ENCODE data around the gene ZNF613. TPM values are rescaled to one million over a fixed set of nuclear protein-coding genes. Genes with fewer than 3 reads are reported as not detected.
A peak's percentile ranks its signal among the peaks of the same experiment; 100 is the strongest.

ZNF613 gene
- total RNA-seq, 2 donors from 2014 or later: 2.0 to 2.2 TPM

GRCh38 chr19:51921949-51922348 lies 5.3 kb upstream of the ZNF613 start:
- Histone ChIP-seq H3K4me1 (ENCODE audit: control insufficient read depth in 1 of 2, low read depth in 2 of 2) (no peaks in the 10 kb centered on the region), H3K27ac (no peak overlapping the region), H3K27me3 (replicated peaks; ENCODE audit: insufficient read depth) (no peaks in the 10 kb centered on the region), H3K4me3 (no peak overlapping the region), H3K36me3 (no peaks in the 10 kb centered on the region), H3K9me3 (peaks cover 38% of the 10 kb centered on the region)
- no peak for ATAC-seq (ENCODE audit: insufficient number of reproducible peaks, low FRiP score, low read depth)
- DNase-seq (ENCODE audit: low spot score): no peak
- no peak for TF ChIP-seq CTCF (IDR thresholded peaks at IDR 0.05)

- Histone ChIP-seq H3K27me3 (replicated peaks; ENCODE audit: insufficient read depth) (no peaks in the 10 kb centered on the region), H3K4me1 (ENCODE audit: control insufficient read depth in 1 of 2, low read depth in 2 of 2) (peaks cover 3 to 12% of the 10 kb centered on the region in 2 donors), H3K36me3 (peaks cover 10% of the 10 kb centered on the region), H3K4me3 (peak overlapping the region; percentile 90), H3K27ac (peak overlapping the region; percentile 75 to 87), H3K9me3 (peaks cover 15% of the 10 kb centered on the region)
- peak; percentile 3 for ATAC-seq (ENCODE audit: insufficient number of reproducible peaks, low FRiP score, low read depth)
- no peak for TF ChIP-seq CTCF (IDR thresholded peaks at IDR 0.05)
- no peak for DNase-seq (ENCODE audit: low spot score)
These were observed 867 bp upstream of the ZNF613 start for GRCh38 chr19:51926426-51926783.

GRCh38 chr19:51927859-51928258 lies 587 bp downstream of the ZNF613 start:
- no peak for TF ChIP-seq CTCF (IDR thresholded peaks at IDR 0.05)
- H3K27ac ChIP-seq: peak overlapping the region in 1 of 2 donors; percentile 87
- H3K4me1 ChIP-seq (ENCODE audit: control insufficient read depth in 1 of 2, low read depth in 2 of 2): peaks cover 3 to 12% of the 10 kb centered on the region in 2 donors
- peak overlapping the region; percentile 90 for H3K4me3 ChIP-seq
- DNase-seq (ENCODE audit: low spot score): no peak
- H3K36me3 ChIP-seq: peaks cover 23% of the 10 kb centered on the region
- ATAC-seq (ENCODE audit: insufficient number of reproducible peaks, low FRiP score, low read depth): no peak
- no peaks in the 10 kb centered on the region for H3K27me3 ChIP-seq (replicated peaks; ENCODE audit: insufficient read depth)
- H3K9me3 ChIP-seq: peaks cover 3% of the 10 kb centered on the region

GRCh38 chr19:51931921-51932320 lies 4.6 kb downstream of the ZNF613 start:
- TF ChIP-seq CTCF (IDR thresholded peaks at IDR 0.05): no peak
- Histone ChIP-seq H3K27ac (no peak overlapping the region), H3K36me3 (peaks cover 62% of the 10 kb centered on the region), H3K9me3 (peaks cover 30% of the 10 kb centered on the region), H3K4me3 (no peak overlapping the region), H3K27me3 (replicated peaks; ENCODE audit: insufficient read depth) (no peaks in the 10 kb centered on the region), H3K4me1 (ENCODE audit: control insufficient read depth in 1 of 2, low read depth in 2 of 2) (peaks cover 3 to 12% of the 10 kb centered on the region in 2 donors)
- no peak for DNase-seq (ENCODE audit: low spot score)
- no peak for ATAC-seq (ENCODE audit: insufficient number of reproducible peaks, low FRiP score, low read depth)

GRCh38 chr19:51938936-51939335 lies 11.7 kb downstream of the ZNF613 start:
- peaks cover 87% of the 10 kb centered on the region for H3K36me3 ChIP-seq
- ATAC-seq (ENCODE audit: insufficient number of reproducible peaks, low FRiP score, low read depth) (no peak), DNase-seq (ENCODE audit: low spot score) (no peak)
- H3K9me3 ChIP-seq: peaks cover 95% of the 10 kb centered on the region
- TF ChIP-seq CTCF (IDR thresholded peaks at IDR 0.05): no peak
- H3K4me3 ChIP-seq: no peak overlapping the region
- H3K4me1 ChIP-seq (ENCODE audit: control insufficient read depth in 1 of 2, low read depth in 2 of 2): no peaks in the 10 kb centered on the region
- no peaks in the 10 kb centered on the region for H3K27me3 ChIP-seq (replicated peaks; ENCODE audit: insufficient read depth)
- H3K27ac ChIP-seq: no peak overlapping the region

All from thoracic aorta (tissue), 2 donors.